ENCODE results near the gene TNRC6A. TPM values are rescaled to one million over a fixed set of nuclear protein-coding genes. Genes with fewer than 3 reads are reported as not detected.
A peak's percentile ranks its signal among the peaks of the same experiment; 100 is the strongest.

Gene TNRC6A
- total and polyA plus RNA-seq, 9 of the 15 experiments (the other 6 are each of a cell fraction or from before 2014, with no cell fraction given) = 3.4 to 32.1 (median 26.6) TPM

GRCh38 chr16:24689128-24689527 lies 40.3 kb upstream of the TNRC6A start:
- Histone ChIP-seq H3K9ac (ENCODE audit: insufficient read depth in 1 of 2, low read depth in 2 of 2, low read length in 2 of 2) (no peak overlapping the region), H3K4me2 (ENCODE audit: insufficient read depth, low read length) (no peak overlapping the region), H3K4me1 (replicated peaks in 1 of 2; ENCODE audit: control insufficient read depth in 2 of 2, insufficient read depth in 2 of 2, low read length in 2 of 2) (no peaks in the 10 kb centered on the region; a peak in 1 of 5 replicates), H3K9me3 (replicated peaks; ENCODE audit: control insufficient read depth, insufficient read depth, low read depth, low read length) (no peaks in the 10 kb centered on the region), H3K36me3 (ENCODE audit: control insufficient read depth, insufficient read depth, low read length) (no peaks in the 10 kb centered on the region), H3K4me3 (no peak overlapping the region), H3K27ac (ENCODE audit: extremely low read depth, low read depth, low read length) (no peak overlapping the region), H3K79me2 (ENCODE audit: control insufficient read depth, insufficient read depth, low read length) (no peaks in the 10 kb centered on the region), H2AFZ (ENCODE audit: low read depth, low read length) (no peak overlapping the region), H3K9me1 (ENCODE audit: control insufficient read depth, insufficient read depth, low read length) (no peaks in the 10 kb centered on the region), H4K20me1 (replicated peaks; ENCODE audit: control insufficient read depth, insufficient read depth, low read length) (no peaks in the 10 kb centered on the region), H3K27me3 (ENCODE audit: control insufficient read depth in 2 of 2, insufficient read depth in 2 of 2, low read length in 2 of 2) (peaks cover 2 to 6% of the 10 kb centered on the region in 2 experiments; a peak in 2 of 5 replicates)
- CTCF ChIA-PET (ENCODE audit: low intra/inter-chr PET ratio) = interaction anchor here (0.6 to 1.8 kb wide), 2 partner anchors 8 to 172 kb away, joined by 3 to 7 read pairs; no protein-coding TSS in a partner anchor
- in situ Hi-C loops (cut with MboI) (no loop called here), intact Hi-C loops (cut with micrococcal nuclease) (loop anchor here (1.0 kb wide), 1 partner anchor 172 kb away; no protein-coding TSS in a partner anchor)
- BruUV-seq (replicated peaks) = no TSS peak
- WGBS (ENCODE audit: insufficient coverage, low coverage, missing lambda C conversion rate) = 2% methylated on average over 7 of the region's 7 CpGs
- ATAC-seq (peak; percentile 81), FAIRE-seq (peak; percentile 70), DNase-seq (ENCODE audit: extremely low read depth in 1 of 4, low spot score in 3 of 4) (peak in 3 of 4 experiments; percentile 24 to 52 (median 42))
- POLR2A ChIA-PET = no interaction called here
- TF ChIP-seq, protein P1, sequence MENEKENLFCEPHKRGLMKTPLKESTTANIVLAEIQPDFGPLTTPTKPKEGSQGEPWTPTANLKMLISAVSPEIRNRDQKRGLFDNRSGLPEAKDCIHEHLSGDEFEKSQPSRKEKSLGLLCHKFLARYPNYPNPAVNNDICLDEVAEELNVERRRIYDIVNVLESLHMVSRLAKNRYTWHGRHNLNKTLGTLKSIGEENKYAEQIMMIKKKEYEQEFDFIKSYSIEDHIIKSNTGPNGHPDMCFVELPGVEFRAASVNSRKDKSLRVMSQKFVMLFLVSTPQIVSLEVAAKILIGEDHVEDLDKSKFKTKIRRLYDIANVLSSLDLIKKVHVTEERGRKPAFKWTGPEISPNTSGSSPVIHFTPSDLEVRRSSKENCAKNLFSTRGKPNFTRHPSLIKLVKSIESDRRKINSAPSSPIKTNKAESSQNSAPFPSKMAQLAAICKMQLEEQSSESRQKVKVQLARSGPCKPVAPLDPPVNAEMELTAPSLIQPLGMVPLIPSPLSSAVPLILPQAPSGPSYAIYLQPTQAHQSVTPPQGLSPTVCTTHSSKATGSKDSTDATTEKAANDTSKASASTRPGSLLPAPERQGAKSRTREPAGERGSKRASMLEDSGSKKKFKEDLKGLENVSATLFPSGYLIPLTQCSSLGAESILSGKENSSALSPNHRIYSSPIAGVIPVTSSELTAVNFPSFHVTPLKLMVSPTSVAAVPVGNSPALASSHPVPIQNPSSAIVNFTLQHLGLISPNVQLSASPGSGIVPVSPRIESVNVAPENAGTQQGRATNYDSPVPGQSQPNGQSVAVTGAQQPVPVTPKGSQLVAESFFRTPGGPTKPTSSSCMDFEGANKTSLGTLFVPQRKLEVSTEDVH (IDR thresholded peaks at IDR 0.05; ENCODE audit: low read depth, partially characterized antibody) = no peak
- TF ChIP-seq RAD21 (CRISPR knock-in tag; conservative IDR thresholded peaks at IDR 0.05 in 1 of 2, IDR thresholded peaks at IDR 0.05 in 1 of 2) (peak; percentile 29 to 69), SFPQ (IDR thresholded peaks at IDR 0.05; ENCODE audit: low read depth, low read length) (no peak), SMC3 (conservative IDR thresholded peaks at IDR 0.05; ENCODE audit: insufficient read depth, low read depth, low read length) (peak; percentile 49; the same call in 1 of the 2 replicates), CREM (IDR thresholded peaks at IDR 0.05; ENCODE audit: low read depth) (no peak), BACH1 (tag; IDR thresholded peaks at IDR 0.05) (no peak), SMARCA5 (IDR thresholded peaks at IDR 0.05) (no peak), MLX (CRISPR knock-in tag; conservative IDR thresholded peaks at IDR 0.05) (no peak), ZNF24 (IDR thresholded peaks at IDR 0.05) (peak; percentile 74)
- TF ChIP-seq, protein P2, sequence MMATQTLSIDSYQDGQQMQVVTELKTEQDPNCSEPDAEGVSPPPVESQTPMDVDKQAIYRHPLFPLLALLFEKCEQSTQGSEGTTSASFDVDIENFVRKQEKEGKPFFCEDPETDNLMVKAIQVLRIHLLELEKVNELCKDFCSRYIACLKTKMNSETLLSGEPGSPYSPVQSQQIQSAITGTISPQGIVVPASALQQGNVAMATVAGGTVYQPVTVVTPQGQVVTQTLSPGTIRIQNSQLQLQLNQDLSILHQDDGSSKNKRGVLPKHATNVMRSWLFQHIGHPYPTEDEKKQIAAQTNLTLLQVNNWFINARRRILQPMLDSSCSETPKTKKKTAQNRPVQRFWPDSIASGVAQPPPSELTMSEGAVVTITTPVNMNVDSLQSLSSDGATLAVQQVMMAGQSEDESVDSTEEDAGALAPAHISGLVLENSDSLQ (IDR thresholded peaks at IDR 0.05) = peak; percentile 33; the same call in 1 of the 2 replicates
- TF ChIP-seq, protein P3, sequence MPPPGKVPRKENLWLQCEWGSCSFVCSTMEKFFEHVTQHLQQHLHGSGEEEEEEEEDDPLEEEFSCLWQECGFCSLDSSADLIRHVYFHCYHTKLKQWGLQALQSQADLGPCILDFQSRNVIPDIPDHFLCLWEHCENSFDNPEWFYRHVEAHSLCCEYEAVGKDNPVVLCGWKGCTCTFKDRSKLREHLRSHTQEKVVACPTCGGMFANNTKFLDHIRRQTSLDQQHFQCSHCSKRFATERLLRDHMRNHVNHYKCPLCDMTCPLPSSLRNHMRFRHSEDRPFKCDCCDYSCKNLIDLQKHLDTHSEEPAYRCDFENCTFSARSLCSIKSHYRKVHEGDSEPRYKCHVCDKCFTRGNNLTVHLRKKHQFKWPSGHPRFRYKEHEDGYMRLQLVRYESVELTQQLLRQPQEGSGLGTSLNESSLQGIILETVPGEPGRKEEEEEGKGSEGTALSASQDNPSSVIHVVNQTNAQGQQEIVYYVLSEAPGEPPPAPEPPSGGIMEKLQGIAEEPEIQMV (tag; conservative IDR thresholded peaks at IDR 0.05; ENCODE audit: low read depth) = no peak
